ENCODE data around the gene SORCS2. TPM values are rescaled to one million over a fixed set of nuclear protein-coding genes. Genes with fewer than 3 reads are reported as not detected.

SORCS2 gene
- total RNA-seq, 1 experiment from 2014 or later, result not detected

GRCh38 chr4:7260569-7260968 is 68.2 kb downstream of the SORCS2 start:
- Mint-ChIP-seq H3K4me3 (ENCODE audit: low read depth, unreplicated experiment) (no peak overlapping the region), H3K4me1 (ENCODE audit: low read depth, unreplicated experiment) (no peaks in the 10 kb centered on the region), H3K27ac (ENCODE audit: unreplicated experiment) (no peak overlapping the region), H3K27me3 (ENCODE audit: unreplicated experiment) (peaks cover 98% of the 10 kb centered on the region), H3K9me3 (ENCODE audit: low read depth, unreplicated experiment) (no peaks in the 10 kb centered on the region), H3K36me3 (ENCODE audit: insufficient read depth, unreplicated experiment) (no peaks in the 10 kb centered on the region)
- CTCF ChIA-PET, result no interaction called here
- intact Hi-C loops (cut with micrococcal nuclease; ENCODE audit: unreplicated experiment), result no loop called here
- no TSS peak for BruUV-seq (replicated peaks)
- no peak for TF ChIP-seq CTCF (IDR thresholded peaks at IDR 0.05; ENCODE audit: unreplicated experiment)
- DNase-seq, result no peak

GRCh38 chr4:7261087-7261486 is 68.7 kb downstream of the SORCS2 start:
- CTCF ChIA-PET, result no interaction called here
- DNase-seq, result no peak
- no peaks in the 10 kb centered on the region for H3K9me3 Mint-ChIP-seq (ENCODE audit: low read depth, unreplicated experiment)
- intact Hi-C loops (cut with micrococcal nuclease; ENCODE audit: unreplicated experiment), result no loop called here
- no TSS peak for BruUV-seq (replicated peaks)
- peaks cover 100% of the 10 kb centered on the region for H3K27me3 Mint-ChIP-seq (ENCODE audit: unreplicated experiment)
- no peak overlapping the region for H3K4me3 Mint-ChIP-seq (ENCODE audit: low read depth, unreplicated experiment)
- no peak overlapping the region for H3K27ac Mint-ChIP-seq (ENCODE audit: unreplicated experiment)
- H3K4me1 Mint-ChIP-seq (ENCODE audit: low read depth, unreplicated experiment), result no peaks in the 10 kb centered on the region
- no peak for TF ChIP-seq CTCF (IDR thresholded peaks at IDR 0.05; ENCODE audit: unreplicated experiment)
- H3K36me3 Mint-ChIP-seq (ENCODE audit: insufficient read depth, unreplicated experiment), result no peaks in the 10 kb centered on the region

- no peak overlapping the region for H3K27ac Mint-ChIP-seq (ENCODE audit: unreplicated experiment)
- no peaks in the 10 kb centered on the region for H3K4me1 Mint-ChIP-seq (ENCODE audit: low read depth, unreplicated experiment)
- CTCF ChIA-PET, result no interaction called here
- H3K27me3 Mint-ChIP-seq (ENCODE audit: unreplicated experiment), result peaks cover 100% of the 10 kb centered on the region
- intact Hi-C loops (cut with micrococcal nuclease; ENCODE audit: unreplicated experiment), result no loop called here
- H3K9me3 Mint-ChIP-seq (ENCODE audit: low read depth, unreplicated experiment), result no peaks in the 10 kb centered on the region
- no peaks in the 10 kb centered on the region for H3K36me3 Mint-ChIP-seq (ENCODE audit: insufficient read depth, unreplicated experiment)
- no TSS peak for BruUV-seq (replicated peaks)
- no peak for DNase-seq
- H3K4me3 Mint-ChIP-seq (ENCODE audit: low read depth, unreplicated experiment), result no peak overlapping the region
- TF ChIP-seq CTCF (IDR thresholded peaks at IDR 0.05; ENCODE audit: unreplicated experiment), result no peak
These were observed 69.2 kb downstream of the SORCS2 start for GRCh38 chr4:7261536-7261935.

GRCh38 chr4:7262134-7262533 is 69.8 kb downstream of the SORCS2 start:
- no peaks in the 10 kb centered on the region for H3K9me3 Mint-ChIP-seq (ENCODE audit: low read depth, unreplicated experiment)
- BruUV-seq (replicated peaks), result no TSS peak
- no peak for DNase-seq
- no peaks in the 10 kb centered on the region for H3K4me1 Mint-ChIP-seq (ENCODE audit: low read depth, unreplicated experiment)
- H3K27me3 Mint-ChIP-seq (ENCODE audit: unreplicated experiment), result peaks cover 100% of the 10 kb centered on the region
- no peak for TF ChIP-seq CTCF (IDR thresholded peaks at IDR 0.05; ENCODE audit: unreplicated experiment)
- intact Hi-C loops (cut with micrococcal nuclease; ENCODE audit: unreplicated experiment), result no loop called here
- no peak overlapping the region for H3K4me3 Mint-ChIP-seq (ENCODE audit: low read depth, unreplicated experiment)
- no peaks in the 10 kb centered on the region for H3K36me3 Mint-ChIP-seq (ENCODE audit: insufficient read depth, unreplicated experiment)
- H3K27ac Mint-ChIP-seq (ENCODE audit: unreplicated experiment), result no peak overlapping the region
- CTCF ChIA-PET, result no interaction called here

GRCh38 chr4:7263166-7263565 is 70.8 kb downstream of the SORCS2 start:
- Mint-ChIP-seq H3K36me3 (ENCODE audit: insufficient read depth, unreplicated experiment) (no peaks in the 10 kb centered on the region), H3K4me3 (ENCODE audit: low read depth, unreplicated experiment) (no peak overlapping the region), H3K27ac (ENCODE audit: unreplicated experiment) (no peak overlapping the region), H3K9me3 (ENCODE audit: low read depth, unreplicated experiment) (no peaks in the 10 kb centered on the region), H3K27me3 (ENCODE audit: unreplicated experiment) (peaks cover 100% of the 10 kb centered on the region), H3K4me1 (ENCODE audit: low read depth, unreplicated experiment) (no peaks in the 10 kb centered on the region)
- intact Hi-C loops (cut with micrococcal nuclease; ENCODE audit: unreplicated experiment), result no loop called here
- no peak for TF ChIP-seq CTCF (IDR thresholded peaks at IDR 0.05; ENCODE audit: unreplicated experiment)
- no peak for DNase-seq
- no TSS peak for BruUV-seq (replicated peaks)
- CTCF ChIA-PET, result no interaction called here
